Measurements from ENCODE around the gene NCKIPSD. TPM values are rescaled to one million over a fixed set of nuclear protein-coding genes. Genes with fewer than 3 reads are reported as not detected.

Gene NCKIPSD
- total RNA-seq, 1 experiment from 2014 or later = 46.0 TPM

DNA sequence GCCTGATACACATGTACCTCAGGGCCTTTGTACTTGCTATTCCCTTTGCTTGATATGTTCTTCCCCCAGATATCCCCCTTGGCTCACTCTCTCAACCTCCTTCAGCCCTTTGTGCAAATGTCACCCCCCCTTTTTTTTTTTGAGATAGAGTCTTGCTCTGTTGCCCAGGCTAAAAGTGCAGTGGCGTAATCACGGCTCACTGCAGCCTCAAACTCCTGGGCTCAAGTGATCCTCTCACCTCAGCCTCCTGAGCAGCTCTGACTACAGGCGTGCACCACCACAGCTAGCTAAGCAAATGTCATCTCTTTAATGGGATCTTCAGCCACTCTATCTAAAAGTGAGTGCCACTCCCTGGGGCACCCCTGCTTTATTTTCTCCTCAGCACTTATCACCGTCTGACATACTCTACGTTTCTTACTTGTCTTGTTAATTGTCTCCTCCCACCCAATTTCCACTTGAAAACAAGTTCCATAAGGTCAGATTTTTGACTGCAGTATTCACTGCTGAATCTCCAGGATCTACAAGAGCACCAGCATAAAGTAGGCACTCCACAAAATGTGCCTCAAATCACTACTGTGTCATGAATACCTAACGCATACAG is 16.7 kb upstream of the NCKIPSD start:
- H3K56ac ChIP-seq (ENCODE audit: insufficient read length, low read depth, low read length) = no peak overlapping the region
- H3T11ph ChIP-seq (ENCODE audit: low read length) = no peak overlapping the region
- no peaks in the 10 kb centered on the region for H3K27me3 Mint-ChIP-seq (ENCODE audit: low read depth)
- peak; percentile 45 for DNase-seq
- no peak overlapping the region for H4K8ac ChIP-seq (replicated peaks; ENCODE audit: insufficient read length, low read depth, low read length)
- TF ChIP-seq, protein P1, sequence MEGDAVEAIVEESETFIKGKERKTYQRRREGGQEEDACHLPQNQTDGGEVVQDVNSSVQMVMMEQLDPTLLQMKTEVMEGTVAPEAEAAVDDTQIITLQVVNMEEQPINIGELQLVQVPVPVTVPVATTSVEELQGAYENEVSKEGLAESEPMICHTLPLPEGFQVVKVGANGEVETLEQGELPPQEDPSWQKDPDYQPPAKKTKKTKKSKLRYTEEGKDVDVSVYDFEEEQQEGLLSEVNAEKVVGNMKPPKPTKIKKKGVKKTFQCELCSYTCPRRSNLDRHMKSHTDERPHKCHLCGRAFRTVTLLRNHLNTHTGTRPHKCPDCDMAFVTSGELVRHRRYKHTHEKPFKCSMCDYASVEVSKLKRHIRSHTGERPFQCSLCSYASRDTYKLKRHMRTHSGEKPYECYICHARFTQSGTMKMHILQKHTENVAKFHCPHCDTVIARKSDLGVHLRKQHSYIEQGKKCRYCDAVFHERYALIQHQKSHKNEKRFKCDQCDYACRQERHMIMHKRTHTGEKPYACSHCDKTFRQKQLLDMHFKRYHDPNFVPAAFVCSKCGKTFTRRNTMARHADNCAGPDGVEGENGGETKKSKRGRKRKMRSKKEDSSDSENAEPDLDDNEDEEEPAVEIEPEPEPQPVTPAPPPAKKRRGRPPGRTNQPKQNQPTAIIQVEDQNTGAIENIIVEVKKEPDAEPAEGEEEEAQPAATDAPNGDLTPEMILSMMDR (conservative IDR thresholded peaks at IDR 0.05) = no peak
- H2BK15ac ChIP-seq (ENCODE audit: low read depth, low read length) = no peak overlapping the region
- no peak overlapping the region for H4K91ac ChIP-seq (ENCODE audit: insufficient read length, low read depth, low read length)
- H3K23ac ChIP-seq (ENCODE audit: insufficient read length, low read depth, low read length) = no peak overlapping the region
- no peaks in the 10 kb centered on the region for H3K9me3 ChIP-seq (ENCODE audit: control insufficient read depth, low read depth, low read length)
- no peak overlapping the region for H2BK5ac ChIP-seq (ENCODE audit: insufficient read length, low read length)
- H2BK12ac ChIP-seq (ENCODE audit: insufficient read length, low read depth, low read length) = no peak overlapping the region
- no peak overlapping the region for H3K14ac ChIP-seq (ENCODE audit: insufficient read depth, low read length)
- WGBS (ENCODE audit: extremely low coverage, insufficient read length, low lambda C conversion rate) = no CpG with 5 or more reads among the region's 6 CpGs
- H3K9ac ChIP-seq (ENCODE audit: extremely low read depth, insufficient read length, low read length) = no peak overlapping the region
- no peak overlapping the region for H4K5ac ChIP-seq (ENCODE audit: insufficient read length, low read depth, low read length)
- H3K4me3 Mint-ChIP-seq = peak overlapping the region in 1 of 2 experiments; percentile 0; a peak in 1 of 5 replicates
- H4K20me1 ChIP-seq (ENCODE audit: control insufficient read depth, insufficient read depth, insufficient read length) = no peaks in the 10 kb centered on the region
- H3K4me2 ChIP-seq (ENCODE audit: insufficient read depth, insufficient read length, low read length) = peak overlapping the region; percentile 53
- H2BK120ac ChIP-seq (ENCODE audit: low read depth, low read length, poor library complexity, severe bottlenecking) = no peak overlapping the region
- peak overlapping the region; percentile 2 to 92 (median 42); a peak in 5 of 7 replicates for H3K27ac Mint-ChIP-seq
- no peak overlapping the region for H2AK5ac ChIP-seq (ENCODE audit: insufficient read length, low read length)
- H3K79me2 ChIP-seq (ENCODE audit: insufficient read depth, low read length) = peaks cover 58% of the 10 kb centered on the region; the same call in 1 of the 2 replicates
- H3K9me3 Mint-ChIP-seq = no peaks in the 10 kb centered on the region
- H3K36me3 Mint-ChIP-seq (ENCODE audit: insufficient read depth in 1 of 3, low read depth in 3 of 3) = peaks cover 36 to 62% (median 53%) of the 10 kb centered on the region in 3 experiments; a peak in 6 of 7 replicates
- no peak overlapping the region for H3K4ac ChIP-seq (ENCODE audit: low read depth, low read length)
- no peak overlapping the region for H2BK20ac ChIP-seq (ENCODE audit: low read depth, low read length, poor library complexity, severe bottlenecking)
- H3K27me3 ChIP-seq (ENCODE audit: insufficient read depth, low read length) = no peaks in the 10 kb centered on the region
- peaks cover 21 to 34% of the 10 kb centered on the region in 2 experiments for H3K4me1 Mint-ChIP-seq
- H3K18ac ChIP-seq (ENCODE audit: insufficient read length, low read depth, low read length) = no peak overlapping the region
- peak overlapping the region; percentile 2 for H3K27ac ChIP-seq (ENCODE audit: insufficient read length, low read depth, low read length)
- no peaks in the 10 kb centered on the region; the same call in 1 of the 2 replicates for H3K4me1 ChIP-seq (ENCODE audit: insufficient read depth, low read length)
- no peaks in the 10 kb centered on the region for H3K23me2 ChIP-seq (ENCODE audit: insufficient read length, low read depth, low read length, poor library complexity, severe bottlenecking)
- H2AFZ ChIP-seq (ENCODE audit: low read length) = no peak overlapping the region
- H3K79me1 ChIP-seq (ENCODE audit: insufficient read depth, low read depth, low read length, poor library complexity, severe bottlenecking) = peaks cover 5% of the 10 kb centered on the region

All from H9 (cell line).